Left lobe of liver (tissue), 2 donors: ENCODE data around the gene HVCN1. TPM values are rescaled to one million over a fixed set of nuclear protein-coding genes. Genes with fewer than 3 reads are reported as not detected.
"Not testable (repeated sequence)": the region's sequence is repeated elsewhere in the genome, so short reads cannot be mapped to it uniquely, and the experiment has no call there.

ENCODE experiments used
- ATAC-seq: fragments of 200-7000 bp; cut with Tn5 transposase; one replicate; pipeline ENCODE4 v1.9.1; 2020; ENCODE audit warnings: mild to moderate bottlenecking, moderate library complexity
- DNase-seq: peaks from one replicate; pipeline ENCODE4 v3.0.0-alpha.2; 2020; ENCODE audit warnings: low spot score
- total RNA-seq: library from RNA; stranded (reverse); gene quantifications from one replicate; pipeline ENCODE4 v1.2.1, GENCODE V29; 2021
- donor health status: DM: no; HTN: no; CAD: no; lungs with moderate emphysema.
- donor health status: DM: no; HTN: yes; CAD: no.

The HVCN1 gene
- total RNA-seq, 1 donor from 2014 or later: 1.5 TPM

DNA sequence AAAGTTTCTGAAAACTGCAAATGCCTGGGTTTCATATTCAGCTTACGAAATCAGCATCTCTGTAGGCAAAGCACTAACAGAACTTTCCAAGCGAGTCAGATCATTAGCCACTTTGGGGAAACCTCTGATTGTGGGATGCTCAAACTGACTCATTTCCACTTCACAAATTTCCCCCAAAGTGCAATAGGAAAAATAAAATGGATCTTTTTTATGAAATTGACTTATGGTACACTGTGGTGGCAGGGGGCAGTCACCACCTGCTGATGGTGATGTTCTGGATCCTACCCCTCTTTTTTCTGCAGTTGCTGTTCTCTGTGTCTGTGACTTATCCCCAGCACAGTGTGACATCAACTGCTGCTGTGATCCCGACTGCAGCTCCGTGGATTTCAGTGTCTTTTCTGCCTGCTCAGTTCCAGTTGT, 69.4 kb downstream of the HVCN1 start:
- DNase-seq (no peak), ATAC-seq (no peak)

GRCh38 chr12:110616471-110617115, 72.3 kb downstream of the HVCN1 start:
- no peak for DNase-seq
- ATAC-seq: no peak

DNA sequence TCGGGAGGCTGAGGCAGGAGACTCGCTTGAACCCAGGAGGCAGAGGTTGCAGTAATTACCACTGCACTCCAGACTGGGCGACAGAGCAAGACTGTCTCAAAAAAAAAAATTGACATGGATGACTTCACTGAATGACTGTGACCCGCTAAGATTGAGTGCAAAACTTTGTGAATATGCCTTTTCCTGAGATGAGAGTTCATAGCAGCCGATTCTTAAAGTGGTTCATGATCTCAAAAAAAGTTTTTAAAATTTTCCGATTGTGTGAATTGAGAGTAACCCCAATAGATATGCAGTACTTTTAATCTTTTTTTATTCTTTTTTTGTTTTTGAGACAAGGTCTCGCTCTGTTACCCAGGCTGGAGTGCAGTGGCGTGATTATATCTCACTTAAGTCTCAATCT, 73.7 kb downstream of the HVCN1 start:
- DNase-seq: no peak
- ATAC-seq: no peak

- DNase-seq (peak; percentile 98), ATAC-seq (peak; percentile 99)
Observed at GRCh38 chr12:110613771-110614684, 74.9 kb downstream of the HVCN1 start, which contains the start of gene TCTN1. Gene TCTN1, plus strand, starts transcription at chr12:110614129. Its CDS starts 54 bp downstream, at chr12:110614183.

- ATAC-seq (no peak), DNase-seq (no peak)
Observed at GRCh38 chr12:110613071-110613770, 75.7 kb downstream of the HVCN1 start.

DNA sequence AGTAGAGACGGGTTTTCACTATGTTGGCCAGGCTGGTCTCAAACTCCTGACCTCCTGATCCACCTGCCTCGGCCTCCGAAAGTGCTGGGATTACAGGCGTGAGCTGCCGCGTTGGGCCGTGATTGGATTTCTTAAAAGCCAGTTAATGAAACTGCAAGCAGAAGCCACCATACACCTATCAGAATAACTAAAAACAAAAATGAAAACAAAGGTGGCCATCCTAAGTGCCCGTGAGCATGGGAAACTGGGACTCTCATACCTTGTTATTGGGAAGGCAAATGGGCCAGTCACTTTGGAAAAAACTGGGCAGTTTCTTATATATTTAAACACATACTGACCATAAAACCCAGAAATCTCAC, 82.7 kb downstream of the HVCN1 start:
- no peak for DNase-seq
- ATAC-seq: no peak

GRCh38 chr12:110602085-110602814, 86.7 kb downstream of the HVCN1 start:
- DNase-seq: not testable (repeated sequence)
- ATAC-seq: peak; percentile 89

DNA sequence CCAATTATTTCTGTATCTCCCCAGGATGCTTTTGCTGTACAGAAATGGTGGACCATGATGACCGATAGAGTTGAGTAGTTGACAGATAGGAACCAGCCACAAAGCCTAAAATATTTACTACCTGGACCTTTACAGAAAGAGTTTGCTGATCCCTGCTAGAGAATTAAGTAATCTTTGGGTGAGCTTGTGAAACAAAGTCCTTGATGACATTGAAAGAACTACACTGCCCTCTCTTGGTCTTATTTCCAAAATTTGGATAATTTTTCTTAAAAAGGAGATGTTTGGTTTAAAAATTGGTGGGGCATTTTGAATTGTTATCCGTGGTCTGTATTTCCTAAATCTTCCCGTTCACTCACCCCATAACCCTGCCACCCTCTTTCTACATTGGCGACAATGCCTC, 88.7 kb downstream of the HVCN1 start:
- ATAC-seq (peak; percentile 91), DNase-seq (no peak)

DNA sequence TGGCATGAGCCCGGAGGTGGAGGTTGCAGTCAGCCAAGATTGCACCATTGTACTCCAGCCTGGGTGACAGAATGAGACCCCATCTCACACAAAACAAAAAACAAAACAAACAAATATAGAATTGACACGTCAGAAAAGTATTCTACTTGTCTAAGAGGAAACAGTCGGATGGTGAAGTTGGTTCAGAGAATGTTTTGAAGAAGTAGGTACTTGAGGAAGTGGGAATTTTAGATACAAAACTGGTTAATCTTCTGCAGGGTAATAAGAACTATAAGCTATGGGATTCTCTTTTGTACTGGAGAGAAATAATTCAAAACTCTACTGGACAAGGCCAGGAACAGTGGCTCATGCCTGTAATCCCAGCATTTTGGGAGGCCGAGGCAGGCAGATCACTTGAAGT, 89.6 kb downstream of the HVCN1 start:
- no peak for DNase-seq
- ATAC-seq: no peak

Other genes with a start within 250 kb of the HVCN1 start
- 54.0 TPM for gene ARPC3, start 238.8 kb downstream of the HVCN1 start, total RNA-seq
- 16.6 TPM for gene GPN3, start 220.9 kb downstream of the HVCN1 start, total RNA-seq
- gene FAM216A, start 220.3 kb downstream of the HVCN1 start, total RNA-seq: 2.2 TPM
- gene VPS29, start 187.0 kb downstream of the HVCN1 start, total RNA-seq: 42.3 TPM
- gene RAD9B, start 186.8 kb downstream of the HVCN1 start, total RNA-seq: 0.25 TPM
- 12.7 TPM for gene PPTC7, start 105.8 kb downstream of the HVCN1 start, total RNA-seq
- gene TCTN1, start 75.0 kb downstream of the HVCN1 start, total RNA-seq: 14.8 TPM
- 42.8 TPM for gene PPP1CC, start 53.8 kb upstream of the HVCN1 start, total RNA-seq
- gene CCDC63, start 157.9 kb upstream of the HVCN1 start, total RNA-seq: not detected
- not detected for gene MYL2, start 231.5 kb upstream of the HVCN1 start, total RNA-seq